ENCODE data around the gene CAPN5.

The CAPN5 gene

DNA sequence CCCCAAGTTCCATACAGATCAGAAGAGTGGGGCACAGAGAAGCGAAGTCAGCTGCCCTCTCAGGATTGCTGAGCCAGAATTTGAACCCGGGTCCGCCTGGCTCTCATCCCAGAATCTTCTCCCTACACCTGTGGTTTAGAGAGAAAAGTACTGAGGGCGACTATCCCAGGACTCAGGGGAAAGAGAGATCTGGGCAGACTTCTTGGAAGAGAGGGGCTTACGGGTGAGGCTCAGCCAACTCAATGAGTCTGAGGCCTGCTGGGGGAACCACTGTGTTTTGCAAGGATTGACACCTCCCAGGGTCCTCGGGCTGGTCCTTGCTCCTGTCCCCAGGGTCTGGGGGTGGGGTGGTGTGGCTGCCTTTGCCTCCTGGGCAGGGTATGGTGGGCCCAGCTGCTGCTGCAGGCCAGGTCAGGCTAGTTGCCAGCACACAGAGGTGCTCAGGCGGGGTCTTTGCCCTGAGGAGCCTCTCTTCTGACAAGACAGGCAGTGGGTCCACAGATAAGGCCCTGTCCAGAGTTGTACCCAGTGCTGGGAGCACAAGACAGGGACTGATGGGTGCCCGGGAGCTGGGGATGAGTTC is 1.2 kb downstream of the CAPN5 start:
- DNase-seq, result no peak

DNA sequence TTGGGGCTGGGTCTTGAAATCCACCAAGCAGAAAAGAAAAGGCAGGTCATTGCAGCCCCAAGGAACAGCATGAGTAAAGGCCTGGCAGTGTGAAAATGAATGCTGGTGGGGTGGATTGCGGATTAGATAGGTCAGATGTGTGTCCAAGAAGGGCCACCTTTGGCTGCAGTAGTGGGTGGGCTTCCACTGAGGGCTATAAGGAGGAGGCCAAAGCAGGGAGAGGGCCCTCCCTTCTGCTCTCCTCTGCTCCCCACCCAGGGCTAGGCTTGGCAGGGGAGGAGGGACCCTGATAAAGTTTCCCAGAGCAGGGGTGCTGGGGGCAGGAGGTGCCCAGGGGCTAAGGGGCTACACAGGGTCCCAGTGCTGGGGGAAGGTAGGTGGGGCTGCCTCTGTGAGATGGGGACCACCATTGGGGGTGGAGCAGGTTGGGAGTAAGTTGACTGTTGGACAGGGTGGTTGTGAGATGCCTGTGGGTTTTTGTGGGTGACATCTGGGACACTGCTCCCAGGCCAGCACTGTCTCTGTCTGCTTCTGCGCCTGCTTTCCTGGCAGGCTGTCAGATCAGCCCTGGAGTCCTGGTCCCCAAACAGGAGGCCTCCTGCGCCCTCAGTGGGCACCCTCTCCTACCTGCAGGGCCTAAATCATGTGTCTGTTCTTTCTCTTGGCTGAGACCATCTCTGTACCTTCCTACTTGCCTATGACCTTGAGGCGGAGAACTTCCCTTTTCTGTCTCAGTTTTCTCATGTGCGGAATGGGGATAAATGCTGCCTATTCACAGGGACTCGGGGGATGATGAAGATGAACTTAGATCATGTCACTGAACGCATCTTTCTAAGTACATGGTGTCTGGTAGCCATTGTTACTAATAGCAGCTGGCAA is 1.9 kb downstream of the CAPN5 start:
- DNase-seq, result no peak

GRCh38 chr11:77069336-77069968 is 2.7 kb downstream of the CAPN5 start:
- no peak for DNase-seq

DNA sequence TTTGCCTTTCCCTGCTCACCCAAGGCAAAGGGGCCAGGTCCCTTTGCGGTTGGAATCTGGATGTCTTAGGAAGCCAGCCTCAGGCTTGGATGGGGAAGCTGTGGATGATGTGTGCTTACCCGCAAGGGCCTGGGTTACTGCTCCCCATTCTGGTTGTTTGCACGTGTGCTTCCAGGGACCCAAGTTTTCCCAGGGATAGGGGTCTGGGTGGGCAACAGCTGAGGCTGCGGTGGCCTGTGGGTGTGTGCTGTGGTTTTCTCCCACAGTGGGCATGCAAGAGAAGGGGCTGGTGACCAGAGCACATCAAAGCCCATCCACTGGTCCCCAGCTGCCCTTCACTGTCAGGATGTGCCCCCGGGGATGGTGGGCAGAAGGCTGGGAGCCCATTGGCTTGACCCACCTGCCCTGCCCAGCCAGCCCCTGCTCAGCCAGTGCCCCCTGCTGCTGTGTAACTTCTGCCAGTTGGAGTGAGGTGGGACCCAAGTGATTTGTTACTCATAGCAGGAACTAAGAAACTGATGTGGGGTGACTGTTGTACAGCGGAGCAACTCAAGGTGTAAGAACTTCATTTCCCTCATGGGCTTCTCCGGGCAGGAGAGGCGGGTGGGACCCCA is 3.3 kb downstream of the CAPN5 start:
- no peak for DNase-seq

GRCh38 chr11:77071077-77071476 is 4.3 kb downstream of the CAPN5 start:
- no peak for DNase-seq

DNA sequence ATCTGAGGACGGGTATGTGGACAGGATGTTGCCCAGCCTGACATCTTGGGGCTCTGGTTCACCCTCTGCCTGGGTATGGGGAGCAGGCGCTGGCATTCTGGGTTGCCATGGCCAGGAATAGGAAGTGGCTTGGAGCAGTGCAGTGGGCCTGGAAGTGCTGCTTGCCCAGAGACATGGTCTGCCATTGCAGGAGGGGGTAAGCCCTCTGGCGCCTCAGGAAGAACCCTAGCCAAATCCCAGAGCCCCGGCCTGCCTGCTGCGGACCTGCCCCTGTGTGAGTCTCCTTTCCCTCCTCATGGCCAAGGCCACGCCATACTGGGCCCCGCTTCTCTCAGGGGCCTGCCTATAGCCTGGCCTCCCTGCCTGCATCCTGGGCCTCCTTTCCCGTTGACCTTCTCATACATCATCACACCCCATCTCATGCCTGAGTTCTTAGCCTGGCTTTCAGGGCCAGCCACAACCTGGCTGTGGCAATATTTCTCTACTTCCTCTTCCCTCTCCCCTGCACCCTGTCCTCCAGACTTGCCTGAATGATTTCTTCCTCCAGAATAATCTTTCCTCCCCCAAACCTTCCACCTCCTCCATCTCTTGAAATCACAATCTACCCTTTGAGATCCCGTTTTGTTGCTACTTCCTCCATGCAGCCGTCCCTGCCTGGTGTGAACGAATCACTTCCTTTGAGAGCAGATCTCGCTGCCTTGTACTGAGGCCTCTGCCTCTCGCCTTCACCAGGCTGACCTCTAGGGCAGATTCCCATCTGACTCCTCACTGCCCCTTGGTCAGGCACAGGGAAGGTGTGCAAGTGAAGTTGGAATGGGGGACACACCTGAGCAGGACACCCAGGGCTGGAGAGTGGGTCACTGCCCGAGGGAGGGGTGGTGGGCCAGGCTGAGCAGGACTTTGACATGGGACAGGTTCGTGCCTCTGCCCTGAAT is 5.2 kb downstream of the CAPN5 start:
- DNase-seq, result no peak

GRCh38 chr11:77072851-77073327 is 6.1 kb downstream of the CAPN5 start:
- DNase-seq, result no peak

DNA sequence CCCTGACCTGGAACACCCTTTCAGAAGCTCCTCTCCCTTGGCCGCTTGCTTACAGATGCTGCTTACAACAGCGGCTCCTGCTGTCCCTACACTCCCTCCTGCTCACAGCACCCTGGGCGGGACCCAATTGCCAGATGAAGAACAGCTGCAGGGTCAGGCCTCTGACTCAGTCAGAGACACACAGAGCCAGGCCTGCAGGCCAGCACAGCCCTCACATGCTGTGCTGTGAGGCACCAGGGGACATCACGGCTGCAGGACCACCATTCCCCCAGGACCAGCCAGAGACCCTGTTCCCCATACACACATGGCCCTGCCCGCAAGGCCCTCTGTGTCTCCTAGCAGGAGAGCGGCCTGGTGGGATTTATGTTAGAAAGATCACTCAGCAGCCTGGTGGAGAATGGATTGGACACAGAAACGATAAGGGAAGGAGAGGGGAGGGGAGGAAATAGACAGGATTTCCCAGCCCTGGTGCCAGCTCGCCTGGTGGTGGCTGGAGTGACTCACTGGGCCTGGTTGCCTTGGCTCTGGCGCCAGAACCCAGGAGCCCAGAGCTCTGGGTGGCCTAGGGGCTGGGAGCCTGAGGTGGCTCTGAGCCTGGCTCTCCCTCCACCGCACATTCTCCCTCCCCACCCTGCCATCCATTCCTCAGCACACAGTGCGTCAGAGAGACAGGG is 6.7 kb downstream of the CAPN5 start:
- DNase-seq, result no peak

DNA sequence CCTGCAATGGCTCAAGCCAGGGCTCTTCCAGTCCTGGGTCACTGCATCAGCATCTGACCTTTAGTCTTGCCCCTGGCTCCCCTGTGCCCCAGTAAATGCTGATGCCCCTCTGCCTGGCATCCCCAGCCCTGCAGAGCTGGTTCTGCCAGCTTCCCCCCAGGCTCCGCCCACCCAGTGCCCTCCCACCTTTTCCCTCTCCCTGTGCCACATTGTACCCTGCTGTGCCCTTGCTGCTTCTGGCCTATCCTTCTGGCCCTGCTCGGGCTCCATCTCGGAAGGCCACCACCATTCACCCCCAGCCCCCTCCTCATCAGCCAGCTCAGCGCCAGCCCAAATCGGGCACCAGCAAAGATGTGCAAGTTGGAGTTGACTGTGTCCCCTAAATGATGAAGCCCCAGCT is 7.4 kb downstream of the CAPN5 start:
- DNase-seq, result no peak

GRCh38 chr11:77074626-77075221 is 8.0 kb downstream of the CAPN5 start:
- DNase-seq, result no peak

DNA sequence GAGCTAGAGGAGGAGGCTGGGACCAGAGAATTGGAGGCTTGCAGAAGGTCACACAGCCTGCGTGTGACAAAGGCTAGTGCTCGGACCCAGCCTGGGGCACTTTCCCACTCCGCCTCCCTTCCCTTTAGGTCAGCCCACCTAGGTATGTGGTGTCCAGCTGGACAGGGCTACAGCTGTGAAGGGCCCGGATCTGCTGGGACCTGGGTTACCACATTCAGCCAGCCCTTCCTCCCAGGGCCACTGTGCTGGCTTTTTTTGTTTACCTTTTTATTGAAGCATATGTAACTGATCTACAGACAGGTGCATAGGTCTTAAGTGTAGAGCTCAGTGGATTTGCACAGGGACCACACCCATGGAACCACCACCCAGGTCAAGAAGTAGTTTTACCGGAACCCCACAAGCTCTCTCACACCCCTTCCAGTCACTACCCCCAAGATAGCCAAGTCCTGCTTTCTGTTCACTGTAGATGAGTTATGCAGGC is 8.7 kb downstream of the CAPN5 start:
- DNase-seq, result no peak

DNA sequence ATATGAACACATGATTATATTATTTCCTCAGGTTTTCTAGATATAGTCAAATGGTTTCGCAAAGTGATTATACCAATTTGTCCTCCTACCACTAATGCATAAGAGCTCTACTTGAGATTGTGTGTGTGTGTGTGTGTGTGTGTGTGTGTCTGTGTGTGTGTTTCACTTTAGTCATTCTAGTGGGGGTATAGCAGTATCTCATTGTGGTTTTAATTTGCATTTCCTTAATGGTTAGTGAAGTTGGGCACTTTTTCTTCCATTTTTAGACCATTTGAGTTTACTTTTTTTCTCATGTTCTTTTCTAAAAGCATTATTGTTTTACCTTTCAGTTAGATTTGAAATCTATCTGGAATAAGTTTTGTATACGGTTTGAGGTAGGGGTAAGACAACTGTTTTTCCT is 12.9 kb downstream of the CAPN5 start:
- no peak for DNase-seq

- no peak for DNase-seq
Measured at GRCh38 chr11:77080643-77081210, 14.0 kb downstream of the CAPN5 start.

GRCh38 chr11:77081381-77081851 is 14.6 kb downstream of the CAPN5 start:
- no peak for DNase-seq

- DNase-seq, result no peak
Measured at GRCh38 chr11:77081976-77082836, 15.4 kb downstream of the CAPN5 start.

DNA sequence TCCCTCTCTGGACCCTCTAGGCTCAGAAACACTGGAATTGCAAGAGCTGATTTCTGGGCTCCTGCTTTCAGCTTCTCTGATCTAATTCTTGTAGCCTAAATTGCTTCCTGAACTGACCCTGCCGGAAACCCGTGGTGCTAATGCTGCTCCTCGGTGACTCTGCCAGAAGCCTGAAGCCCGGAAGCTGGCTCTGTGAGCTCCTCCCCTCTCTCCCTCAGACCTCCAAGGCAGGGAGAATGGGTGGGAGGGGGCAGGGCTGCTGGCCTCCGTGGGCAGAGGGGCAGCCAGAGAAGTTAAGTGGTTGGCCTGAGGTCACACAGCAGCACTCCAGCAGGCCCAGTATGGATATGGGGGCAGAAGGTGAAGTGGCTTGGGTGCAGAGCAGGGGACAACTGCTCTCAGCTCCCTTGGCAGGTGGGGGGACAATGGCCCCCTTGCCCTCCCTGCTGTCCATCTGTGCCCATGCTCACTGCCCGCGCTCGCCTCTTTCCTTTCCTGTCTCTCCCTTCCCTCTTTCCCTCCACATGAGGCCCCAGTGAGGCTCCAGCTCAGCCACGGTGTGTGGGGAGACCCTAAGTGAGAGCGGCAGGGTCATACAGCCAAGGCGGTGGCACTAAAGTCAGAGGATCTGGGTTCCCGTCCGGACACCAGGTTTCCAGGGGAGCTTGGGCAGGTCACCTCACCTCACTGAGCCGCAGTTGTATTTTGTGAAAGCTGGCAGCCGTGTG is 16.2 kb downstream of the CAPN5 start:
- DNase-seq, result no peak

DNA sequence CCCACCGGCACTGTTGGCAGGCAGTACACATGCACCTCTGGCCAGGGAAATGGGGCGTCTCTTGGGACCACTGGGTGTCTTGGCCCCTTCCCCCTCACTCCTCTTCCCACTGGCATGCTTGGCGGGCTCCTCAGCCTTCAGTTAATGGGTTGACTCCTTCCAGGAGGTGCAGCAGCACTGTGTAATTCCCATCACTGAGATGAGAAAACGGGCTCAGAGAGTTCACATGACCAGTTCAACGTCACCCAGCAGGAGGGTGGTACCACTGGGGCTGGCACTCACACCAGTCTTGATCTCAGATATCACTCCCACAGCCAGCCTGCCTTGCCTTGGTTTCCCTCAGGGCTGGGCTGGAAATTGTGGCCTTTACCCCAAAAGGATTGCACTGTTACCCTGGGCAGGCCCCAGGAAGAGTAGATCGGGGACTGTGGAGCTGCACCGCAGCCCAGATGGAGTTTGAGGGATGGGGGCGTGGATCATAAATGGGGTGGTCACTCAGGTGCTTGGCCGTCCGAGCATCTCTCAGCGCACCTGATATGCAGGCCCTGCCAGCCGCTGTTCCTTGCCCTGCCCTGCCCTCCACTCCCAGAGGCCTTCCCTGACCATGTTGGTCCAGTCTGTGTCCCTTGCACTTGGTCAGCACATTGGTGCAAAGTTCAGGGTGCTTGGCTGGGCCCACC is 16.9 kb downstream of the CAPN5 start:
- DNase-seq, result no peak

DNA sequence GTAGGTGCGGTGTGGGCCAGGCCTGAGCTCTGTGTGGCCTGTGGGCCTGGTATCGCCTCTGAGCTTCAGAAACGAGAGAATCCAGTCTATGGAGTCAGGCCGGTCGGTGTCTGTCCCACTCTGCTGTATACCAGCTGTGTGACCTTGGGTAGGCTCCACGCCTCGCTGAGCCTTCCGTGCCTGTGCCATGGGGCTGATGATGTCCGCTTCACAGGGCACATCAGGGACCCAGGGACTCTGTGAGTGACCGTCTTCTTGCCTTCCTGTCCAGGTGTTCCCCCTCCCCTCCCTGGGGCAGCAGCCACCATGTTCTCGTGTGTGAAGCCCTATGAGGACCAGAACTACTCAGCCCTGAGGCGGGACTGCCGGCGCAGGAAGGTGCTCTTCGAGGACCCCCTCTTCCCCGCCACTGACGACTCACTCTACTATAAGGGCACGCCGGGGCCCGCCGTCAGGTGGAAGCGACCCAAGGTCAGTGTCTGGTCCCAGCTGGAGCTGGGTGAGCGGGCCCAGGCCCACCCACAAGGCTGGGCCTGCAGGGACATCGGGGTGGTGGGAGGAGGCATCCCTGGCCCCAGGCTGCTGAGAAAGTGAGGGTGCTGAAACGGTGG is 17.9 kb downstream of the CAPN5 start:
- no peak for DNase-seq
